C1 segment of cervical spinal cord (tissue), 14 donors: Measurements from ENCODE around the gene CKLF.
"Not testable (repeated sequence)": the region's sequence is repeated elsewhere in the genome, so short reads cannot be mapped to it uniquely, and the experiment has no call there.

Source experiments
- DNase-seq, 14 donors: peaks; one replicate each; lab custom pipeline; 2025; lab: John Stamatoyannopoulos, UW

Gene CKLF, protein sequence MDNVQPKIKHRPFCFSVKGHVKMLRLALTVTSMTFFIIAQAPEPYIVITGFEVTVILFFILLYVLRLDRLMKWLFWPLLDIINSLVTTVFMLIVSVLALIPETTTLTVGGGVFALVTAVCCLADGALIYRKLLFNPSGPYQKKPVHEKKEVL

DNA sequence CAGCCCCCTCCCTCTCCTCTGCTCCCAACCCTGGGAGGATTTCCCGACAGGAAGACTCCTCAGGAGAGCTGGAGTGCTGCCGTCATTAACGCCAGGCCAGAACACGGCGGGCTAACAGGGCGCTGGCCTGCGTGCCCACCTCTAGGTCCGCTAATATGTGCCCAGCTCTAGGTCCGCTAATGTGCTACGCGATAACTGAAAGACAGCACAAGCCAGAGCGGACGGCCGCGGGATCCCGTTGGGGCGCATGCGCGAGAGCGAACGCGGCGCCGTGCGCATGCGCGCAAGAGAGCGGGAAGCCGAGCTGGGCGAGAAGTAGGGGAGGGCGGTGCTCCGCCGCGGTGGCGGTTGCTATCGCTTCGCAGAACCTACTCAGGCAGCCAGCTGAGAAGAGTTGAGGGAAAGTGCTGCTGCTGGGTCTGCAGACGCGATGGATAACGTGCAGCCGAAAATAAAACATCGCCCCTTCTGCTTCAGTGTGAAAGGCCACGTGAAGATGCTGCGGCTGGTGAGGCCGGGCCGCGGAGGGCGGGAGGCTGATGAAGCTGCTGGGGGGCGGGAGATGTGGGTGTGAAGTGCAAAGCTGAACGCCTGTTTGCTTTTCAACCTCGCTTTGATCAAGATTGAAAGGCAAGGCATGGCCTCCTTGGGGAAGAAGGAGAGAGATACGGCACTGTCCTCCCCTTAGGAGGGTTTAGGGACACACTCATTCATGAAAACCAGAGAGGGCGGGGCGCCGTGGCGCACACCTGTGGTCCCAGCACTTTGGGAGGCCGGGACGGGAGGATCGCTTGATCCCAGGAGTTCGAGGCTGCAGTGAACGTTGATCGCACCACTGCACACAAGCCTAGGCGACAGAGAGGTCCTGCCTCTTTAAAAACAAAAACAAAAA is at the start of gene CKLF:
CKLF (plus strand) TSS at position 291 of the 892 bp plus-strand sequence; CDS start at position 431, 140 bp downstream.
- peak; percentile 45 to 93 (median 86) for DNase-seq

DNA sequence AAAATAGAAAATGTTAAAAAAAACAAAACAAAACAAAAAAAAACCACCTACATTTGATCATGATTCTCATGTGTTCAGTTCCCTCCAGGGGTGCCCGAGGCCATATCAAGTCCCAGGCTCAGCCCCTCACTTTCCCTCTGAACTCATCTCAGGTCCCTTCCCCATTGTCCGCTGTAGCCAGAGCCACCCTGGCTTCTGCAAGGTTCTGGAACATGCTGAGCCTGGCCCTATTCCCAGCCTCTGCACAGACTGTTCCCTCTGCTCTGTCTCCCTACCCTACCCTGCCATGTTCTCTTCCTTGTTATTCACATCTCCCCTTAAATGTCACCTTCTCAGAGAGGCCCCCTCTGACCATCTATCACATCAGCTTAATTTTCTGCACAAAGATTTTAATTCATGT is 49.3 kb upstream of the CKLF start:
- DNase-seq = peak in 9 of 14 donors; percentile 16 to 58 (median 41)

DNA sequence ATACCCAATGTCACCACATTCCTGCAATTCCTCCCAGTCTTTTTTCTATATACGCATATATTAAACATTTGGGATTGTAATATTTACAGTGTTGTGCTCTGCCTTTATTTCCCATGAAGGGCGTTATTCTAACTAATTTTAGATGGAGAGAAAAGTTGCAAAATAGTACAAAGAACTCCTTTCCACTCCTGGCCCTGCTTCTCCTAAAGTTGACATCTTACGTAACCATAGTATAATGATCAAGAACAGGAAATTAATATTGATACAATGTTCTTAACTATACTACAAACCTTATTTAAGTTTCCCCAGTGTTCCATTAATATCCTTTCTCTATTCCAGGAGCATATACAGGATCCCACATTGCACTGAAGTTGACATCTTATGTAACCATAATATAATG is 48.8 kb upstream of the CKLF start:
- no peak for DNase-seq

DNA sequence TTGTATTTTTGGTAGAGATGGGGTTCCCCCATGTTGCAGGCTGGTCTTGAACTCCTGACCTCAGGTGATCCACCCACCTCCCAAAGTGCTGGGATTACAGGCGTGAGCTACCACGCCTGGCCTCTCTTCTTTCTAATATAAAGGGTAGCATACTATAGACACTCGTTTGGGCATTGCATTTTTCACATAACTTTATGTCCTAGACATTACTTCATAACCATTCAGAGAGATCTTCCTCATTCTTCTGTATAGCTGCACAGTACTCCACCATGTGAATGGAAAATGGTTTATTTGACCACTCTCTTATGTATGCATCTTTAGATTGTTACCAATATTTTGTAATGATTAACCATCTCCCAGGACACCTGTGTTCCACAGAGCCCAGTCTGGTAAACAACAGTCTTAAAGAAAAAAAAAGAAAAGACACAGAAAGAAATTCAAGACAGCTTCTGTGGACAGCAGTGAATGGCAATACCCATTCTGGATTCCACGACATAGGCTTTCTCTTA is 44.6 kb upstream of the CKLF start:
- DNase-seq = no peak

DNA sequence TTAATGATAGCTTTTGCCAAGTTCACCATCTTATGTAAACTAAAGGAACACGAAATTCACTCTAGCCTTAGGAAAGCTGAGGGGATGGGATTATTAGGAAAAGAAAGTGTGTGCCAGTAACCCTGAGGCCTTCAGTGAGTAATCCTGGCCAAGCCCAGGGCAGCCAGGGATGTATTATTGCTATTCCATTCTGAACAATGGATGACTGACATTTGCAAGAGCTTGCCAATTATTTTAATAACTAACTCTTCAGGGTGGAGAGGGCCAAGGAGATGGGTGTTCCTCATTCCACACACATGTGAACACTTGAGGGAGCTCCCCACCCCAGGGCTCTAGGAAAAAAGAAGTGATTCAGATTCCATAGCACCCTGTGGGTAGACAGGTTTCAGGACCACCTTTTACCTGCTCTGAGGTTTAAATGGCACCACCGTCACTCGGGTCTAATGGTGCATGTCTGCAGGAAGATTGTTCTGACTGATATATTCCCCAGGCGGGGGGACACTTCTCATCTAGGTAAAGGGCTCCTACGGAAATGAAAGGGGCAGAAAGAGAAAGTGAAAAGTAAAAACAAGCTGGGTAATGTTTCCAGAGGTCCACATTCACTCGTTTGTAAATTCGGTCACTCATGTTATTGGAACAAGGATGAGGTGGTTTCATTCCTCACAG is 44.0 kb upstream of the CKLF start:
- DNase-seq = no peak

DNA sequence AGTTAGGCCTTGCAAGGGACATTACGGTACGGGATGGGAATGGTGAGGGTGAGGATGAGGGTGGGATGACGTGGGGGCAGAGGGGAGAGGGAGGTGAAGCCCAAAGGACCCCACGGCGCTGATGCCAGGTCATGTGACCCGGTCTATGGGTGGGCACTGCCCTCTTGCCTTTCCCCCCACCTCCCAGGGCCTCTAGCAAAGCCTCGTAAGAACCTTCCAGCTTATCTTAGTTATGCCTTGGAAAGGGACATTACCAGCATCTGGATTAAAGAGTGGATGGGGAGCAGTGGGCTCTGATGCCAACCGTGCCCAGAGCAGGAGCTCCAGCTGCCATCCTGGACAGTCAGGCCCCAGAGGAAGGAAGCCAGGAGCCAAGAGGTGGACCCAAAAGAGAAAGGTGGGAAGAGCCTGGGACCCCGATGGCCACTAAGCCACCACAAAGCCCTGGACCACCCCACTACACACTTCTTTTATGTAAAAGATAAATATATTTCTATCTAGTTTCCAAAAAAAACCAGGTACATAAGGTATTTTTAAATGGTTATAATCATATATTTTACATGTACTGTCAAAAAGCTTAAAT is 43.4 kb upstream of the CKLF start:
- no peak for DNase-seq

DNA sequence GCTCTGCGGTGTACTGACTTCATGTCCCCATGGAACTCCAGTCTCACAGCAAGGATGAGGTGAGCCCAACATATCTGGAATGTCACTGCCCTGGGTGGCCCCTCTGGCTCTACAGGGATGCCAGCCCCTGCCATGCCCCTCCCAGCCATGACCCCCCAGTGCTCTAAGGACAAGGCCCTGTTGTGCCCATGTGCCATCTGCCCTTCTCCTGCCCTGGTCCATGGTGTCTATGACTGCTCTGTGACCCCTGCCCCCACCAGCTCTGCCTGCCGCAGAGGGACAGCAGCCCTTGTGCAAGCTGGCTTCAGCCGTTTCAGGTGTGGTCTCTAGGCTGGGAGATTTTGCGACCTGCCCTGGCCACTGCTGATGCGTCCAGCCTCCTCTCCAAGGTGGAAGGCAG is 42.8 kb upstream of the CKLF start:
- DNase-seq = no peak

DNA sequence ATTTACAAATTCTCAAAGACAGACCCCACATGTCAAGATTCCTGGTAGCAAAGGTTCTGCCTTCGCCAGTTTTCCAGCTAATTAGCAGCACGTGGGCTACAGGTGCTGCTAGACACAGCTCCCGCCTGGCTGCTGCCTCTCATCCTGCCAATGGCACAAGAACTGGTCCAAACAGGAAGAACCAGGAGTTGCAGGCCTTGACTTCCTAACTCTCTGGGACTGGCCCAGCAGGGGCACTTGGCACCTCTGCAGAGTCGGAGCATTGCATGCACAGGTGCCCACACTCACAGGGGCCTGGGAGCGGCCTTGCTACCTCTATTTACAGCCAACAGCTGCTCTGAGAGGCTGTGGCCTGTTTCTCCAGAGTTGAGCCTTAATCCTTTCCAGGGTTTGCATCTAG is 42.1 kb upstream of the CKLF start:
- DNase-seq = no peak

DNA sequence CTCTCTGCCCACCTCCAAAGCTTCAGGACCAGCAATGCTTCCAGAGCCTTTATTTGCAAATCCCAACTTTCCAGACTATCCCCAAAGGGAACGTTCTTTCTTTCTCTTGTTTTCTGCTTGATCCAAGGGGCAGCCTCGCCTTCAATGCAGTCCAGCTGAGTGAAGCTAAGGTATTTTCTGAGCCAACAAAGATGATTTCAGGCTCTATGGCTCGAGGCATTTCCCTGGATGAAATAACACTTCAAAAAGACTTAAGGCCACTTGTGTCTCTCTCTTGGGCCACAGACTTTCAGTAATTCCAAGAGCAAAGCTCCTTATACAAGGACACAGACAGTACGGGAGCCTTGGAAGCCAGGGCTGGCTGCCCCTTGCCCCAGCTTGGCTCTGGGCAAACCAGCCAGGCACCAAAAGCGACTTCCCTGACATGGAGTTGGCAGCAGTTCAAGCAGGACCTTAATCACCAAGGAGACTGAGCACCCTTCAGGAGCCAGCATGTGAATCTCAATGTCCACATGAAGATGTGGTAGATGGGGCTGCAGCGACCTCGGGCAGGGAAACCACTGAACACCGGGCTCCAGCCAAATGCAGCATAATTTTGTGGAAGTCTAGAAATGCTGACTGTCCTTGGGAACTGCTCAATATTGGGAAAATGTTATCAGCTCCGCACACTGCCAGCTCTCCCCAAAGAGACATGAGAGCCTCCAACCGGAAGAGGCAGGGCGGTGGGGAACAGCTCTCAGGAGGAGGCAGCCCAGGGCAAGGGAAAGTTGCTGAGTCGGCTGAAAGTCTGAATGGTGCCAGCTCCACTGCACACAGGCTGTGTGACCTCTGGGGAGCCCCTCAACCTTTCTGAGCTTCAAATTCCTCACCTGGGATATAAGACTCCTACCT is 41.4 kb upstream of the CKLF start:
- DNase-seq = peak in 5 of 14 donors; percentile 43 to 56 (median 51)

DNA sequence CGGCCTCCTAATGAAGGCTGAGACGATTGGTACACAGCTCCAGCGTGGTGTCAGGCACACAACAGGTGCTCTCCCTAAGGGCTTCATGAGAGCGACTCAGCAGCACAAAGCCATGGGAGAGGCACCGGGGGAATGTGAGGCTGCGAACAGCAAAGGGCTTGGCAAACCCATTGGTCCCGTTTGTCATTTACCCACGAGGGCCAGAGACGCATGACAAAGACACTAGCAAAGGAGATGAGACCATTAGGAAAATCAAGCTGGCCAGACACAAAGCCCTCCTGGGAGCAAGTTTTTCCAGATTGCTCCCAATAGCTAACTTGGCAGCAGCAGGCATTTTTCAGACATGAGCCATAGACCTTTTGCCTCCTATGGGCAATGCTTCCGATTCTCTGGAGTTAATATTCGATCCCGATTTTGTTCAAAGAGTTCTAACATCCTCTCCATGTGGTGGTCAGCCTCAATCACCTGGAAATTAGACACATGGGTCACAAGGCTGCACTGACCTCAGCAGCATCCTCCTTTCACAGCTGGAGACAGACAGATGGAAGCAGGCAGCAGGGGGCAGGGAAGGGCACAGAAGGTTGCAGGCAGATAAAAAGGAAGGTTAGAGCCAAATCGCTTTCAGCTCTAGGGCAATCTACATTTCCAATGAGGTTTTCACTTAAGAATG is 40.6 kb upstream of the CKLF start:
- DNase-seq = peak in 2 of 14 donors; percentile 17 to 41

DNA sequence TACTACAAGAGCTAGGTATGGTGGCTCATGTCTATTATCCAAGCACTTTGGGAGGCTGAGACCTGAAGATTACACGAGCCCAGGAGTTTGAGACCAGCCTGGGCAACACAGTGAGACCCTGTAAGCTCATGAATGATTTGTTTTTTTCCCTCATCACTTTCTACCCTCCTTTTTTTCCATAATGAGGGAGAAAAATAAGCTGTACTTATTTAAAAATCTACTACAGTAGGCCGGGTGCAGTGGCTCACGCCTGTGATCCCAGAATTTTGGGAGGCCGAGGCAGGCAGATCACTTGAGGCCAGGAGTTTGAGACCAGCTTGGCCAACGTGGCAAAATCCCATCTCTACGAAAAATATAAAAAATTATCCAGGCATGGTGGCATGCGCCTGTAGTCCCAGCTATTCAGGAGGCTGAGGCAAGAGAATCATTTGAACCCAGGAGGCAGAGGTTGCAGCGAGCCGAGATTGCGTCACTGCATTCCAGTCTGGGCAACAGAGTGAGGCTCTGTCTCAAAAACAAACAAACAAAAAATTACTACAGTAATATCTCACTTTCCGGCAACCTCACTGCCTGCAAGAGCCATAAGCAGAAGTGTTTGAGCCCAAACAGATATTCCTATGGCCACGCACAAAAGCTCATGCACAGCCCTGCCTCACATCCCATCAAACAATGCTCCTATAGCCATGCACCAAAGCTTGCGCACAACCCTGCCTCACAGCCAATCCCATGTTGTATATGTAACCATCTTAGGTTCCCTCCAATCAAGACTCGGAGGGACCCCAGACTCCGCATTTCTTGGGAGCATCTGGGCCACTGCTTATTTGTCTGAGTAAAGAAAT is 39.9 kb upstream of the CKLF start:
- DNase-seq = no peak

DNA sequence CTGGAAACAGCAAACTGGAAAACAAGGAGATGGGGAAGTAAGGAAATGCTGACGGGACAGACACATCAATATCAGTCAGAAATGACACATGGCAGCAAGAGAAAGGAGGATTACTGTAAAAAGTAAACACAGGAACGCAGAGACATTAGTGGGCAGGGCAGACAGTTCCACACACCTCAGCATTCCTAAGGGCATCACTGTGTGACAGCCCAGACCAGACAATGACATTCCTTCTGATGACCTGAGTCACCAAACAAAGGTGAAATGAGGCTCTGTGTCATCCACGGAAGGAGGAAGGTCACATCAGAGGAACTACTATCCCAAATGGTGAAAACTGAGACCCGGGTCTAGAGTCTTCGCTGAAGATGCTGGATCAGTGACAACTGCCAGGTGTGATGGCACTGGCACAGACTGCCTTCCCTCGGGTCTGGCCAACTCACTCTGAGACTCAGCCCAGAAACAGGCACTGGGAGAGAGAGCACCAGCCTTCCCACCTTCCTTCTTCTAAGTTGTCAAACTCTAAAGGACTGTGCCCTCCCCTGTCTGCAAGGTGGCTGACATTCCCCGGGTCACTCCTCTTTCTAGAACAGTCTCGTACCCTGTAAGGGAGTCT is 39.2 kb upstream of the CKLF start:
- no peak for DNase-seq

DNA sequence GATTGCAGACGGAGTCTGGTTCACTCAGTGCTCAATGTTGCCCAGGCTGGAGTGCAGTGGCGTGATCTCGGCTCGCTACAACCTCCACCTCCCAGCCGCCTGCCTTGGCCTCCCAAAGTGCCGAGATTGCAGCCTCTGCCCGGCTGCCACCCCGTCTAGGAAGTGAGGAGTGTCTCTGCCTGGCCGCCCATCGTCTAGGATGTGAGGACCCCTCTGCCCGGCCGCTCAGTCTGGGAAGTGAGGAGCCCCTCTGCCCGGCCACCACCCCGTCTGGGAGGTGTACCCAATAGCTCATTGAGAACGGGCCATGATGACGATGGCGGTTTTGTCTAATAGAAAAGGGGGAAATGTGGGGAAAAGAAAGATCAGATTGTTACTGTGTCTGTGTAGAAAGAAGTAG is 38.0 kb upstream of the CKLF start:
- not testable (repeated sequence) for DNase-seq

DNA sequence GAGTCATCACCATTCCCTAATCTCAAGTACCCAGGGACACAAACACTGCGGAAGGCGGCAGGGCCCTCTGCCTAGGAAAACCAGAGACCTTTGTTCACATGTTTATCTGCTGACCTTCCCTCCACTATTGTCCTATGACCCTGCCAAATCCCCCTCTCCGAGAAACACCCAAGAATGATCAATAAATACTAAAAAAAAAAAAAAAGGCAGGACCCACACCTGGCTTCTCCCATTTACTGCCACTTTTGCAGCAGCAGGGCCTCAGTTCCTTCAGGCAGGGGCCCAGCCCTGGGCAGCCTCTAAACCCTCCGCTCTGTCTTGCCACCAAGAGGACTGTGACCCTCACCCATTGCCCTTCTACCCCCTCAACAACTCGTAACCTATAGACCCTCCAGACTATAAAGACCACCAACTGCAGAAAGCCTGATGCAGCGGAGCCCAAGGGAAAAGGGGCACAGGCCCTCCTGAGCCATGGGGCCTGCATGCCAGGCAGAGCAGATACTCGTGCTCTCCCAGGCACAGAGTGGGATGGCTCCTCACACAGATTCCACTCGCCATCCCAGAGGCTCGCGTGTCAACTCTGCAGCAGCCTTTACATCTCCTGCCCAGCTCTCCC is 37.3 kb upstream of the CKLF start:
- DNase-seq = not testable (repeated sequence)

DNA sequence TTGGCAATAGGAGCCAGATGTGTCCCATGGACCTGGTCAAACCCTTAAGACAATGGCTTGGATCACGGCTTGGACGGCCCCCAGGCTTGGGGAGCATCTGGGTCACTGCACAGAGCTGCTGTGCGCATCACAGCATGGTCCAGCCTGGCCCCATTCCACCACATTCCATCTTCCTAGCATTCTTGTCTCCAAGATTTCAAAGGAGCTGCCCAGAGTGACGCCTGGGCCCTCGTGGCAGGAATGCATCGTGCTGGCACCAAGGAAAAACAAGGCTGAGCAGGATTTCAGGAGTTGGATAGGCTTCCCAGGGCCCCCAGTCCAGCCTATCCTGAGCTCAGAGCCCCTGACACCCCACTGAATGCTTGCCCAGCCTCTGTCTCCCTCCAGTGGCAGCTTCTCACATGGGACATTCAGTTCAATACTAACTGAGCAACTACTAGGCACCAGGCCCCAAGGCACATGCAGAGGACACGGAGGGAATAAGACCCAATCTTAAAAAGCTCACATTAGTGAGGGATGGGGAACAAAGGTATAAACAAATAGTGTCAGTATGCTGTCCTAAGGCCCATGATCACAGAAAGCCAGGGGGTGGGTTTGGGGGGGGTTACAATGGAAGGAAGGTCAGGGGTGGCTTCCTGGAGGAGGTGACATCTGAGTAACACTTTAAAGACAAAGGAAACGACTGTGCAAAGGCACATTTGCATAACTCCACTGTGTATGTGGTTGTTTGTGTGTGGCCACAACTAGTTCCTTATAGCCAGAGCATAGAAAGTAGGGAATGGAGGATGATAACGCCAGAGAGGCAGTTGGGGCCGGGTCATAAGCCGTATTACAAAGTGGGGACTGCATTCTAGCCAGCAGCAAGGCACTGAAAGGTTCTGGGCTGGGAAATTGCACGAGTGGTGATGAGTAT is 36.5 kb upstream of the CKLF start:
- peak in 7 of 14 donors; percentile 18 to 58 (median 45) for DNase-seq

DNA sequence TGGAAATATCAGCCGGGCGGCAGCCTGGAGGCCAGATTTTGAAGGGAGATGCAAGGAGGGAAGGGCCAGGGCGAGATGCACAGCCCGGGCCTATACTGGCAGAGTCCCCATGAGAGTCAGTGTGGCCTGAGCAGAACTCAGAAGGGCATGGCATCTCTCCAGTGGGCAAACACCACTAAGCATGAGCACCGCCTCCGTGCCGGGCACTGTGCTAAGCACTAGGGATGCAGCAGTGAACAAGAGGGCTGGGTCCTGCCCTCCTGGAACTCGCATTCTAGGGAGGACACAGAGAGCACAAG is 35.9 kb upstream of the CKLF start:
- DNase-seq = no peak

DNA sequence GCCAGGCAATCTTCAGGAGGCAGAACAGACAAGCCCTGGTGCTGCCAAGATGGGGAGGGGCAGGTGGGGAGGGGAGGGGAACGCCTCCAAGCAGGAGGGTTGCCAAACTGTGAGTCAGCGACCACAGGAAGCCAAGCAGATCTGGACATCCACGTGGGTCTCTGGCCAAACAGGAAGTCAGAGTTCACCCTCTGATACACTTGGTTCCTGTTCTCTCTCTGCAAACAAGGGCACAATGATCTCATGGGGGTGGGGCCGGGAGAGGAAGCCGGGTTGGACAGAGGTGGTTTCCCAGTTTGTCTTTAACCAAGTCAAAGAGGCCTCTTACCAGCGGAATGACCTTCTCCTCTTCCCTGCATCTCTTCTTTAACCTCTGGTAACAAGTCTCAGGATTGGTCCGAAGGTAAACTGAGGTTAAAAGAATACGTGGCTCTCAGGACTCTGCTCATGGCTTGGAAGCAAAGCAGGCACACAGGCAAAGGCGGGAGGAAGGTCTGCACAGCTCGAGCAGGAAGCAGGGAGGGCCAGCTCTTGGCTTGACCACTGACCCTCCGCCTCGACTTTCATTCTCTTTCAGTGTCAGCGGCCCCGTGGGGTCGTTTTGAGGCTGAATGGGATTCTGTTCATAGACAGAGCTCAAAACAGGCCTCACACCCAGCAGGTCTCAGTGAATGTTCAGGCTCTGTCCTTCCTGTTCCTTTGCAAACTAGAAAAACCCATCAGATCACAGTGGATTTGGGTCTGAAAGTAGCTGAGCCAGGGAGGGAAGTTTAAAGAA is 35.4 kb upstream of the CKLF start:
- DNase-seq = peak in 13 of 14 donors; percentile 39 to 98 (median 91)
